Measurements from ENCODE around the gene STIMATE. TPM values are rescaled to one million over a fixed set of nuclear protein-coding genes. Genes with fewer than 3 reads are reported as not detected.

The STIMATE gene
- total and polyA plus RNA-seq, 2 donors from 2014 or later, result 21.4 to 23.3 TPM

- FAIRE-seq (no peak), DNase-seq (no peak)
- Histone ChIP-seq H3K4me3 (ENCODE audit: low read length in 3 of 3) (no peak overlapping the region), H3K9me3 (ENCODE audit: control insufficient read depth in 2 of 3, insufficient read depth in 1 of 3, low read length in 3 of 3) (no peaks in the 10 kb centered on the region), H3K27me3 (ENCODE audit: control insufficient read depth, insufficient read depth, low read length) (no peaks in the 10 kb centered on the region), H3K27ac (ENCODE audit: low read depth in 2 of 2, low read length in 2 of 2) (no peak overlapping the region), H3K36me3 (ENCODE audit: control insufficient read depth in 2 of 3, insufficient read depth in 3 of 3, low read length in 3 of 3) (no peaks in the 10 kb centered on the region), H3K9ac (ENCODE audit: low read length in 3 of 3) (no peak overlapping the region), H3K4me1 (ENCODE audit: control insufficient read depth in 2 of 3, insufficient read depth in 2 of 3, low read depth in 1 of 3, low read length in 3 of 3) (peaks cover 0 to 9% (median 8%) of the 10 kb centered on the region in 3 donors)
- intact Hi-C loops (cut with DNase I), result no loop called here
- no peak for TF ChIP-seq CTCF (IDR thresholded peaks at IDR 0.05; ENCODE audit: borderline replicate concordance, extremely low read depth, insufficient read depth)
These were observed 67.9 kb downstream of the STIMATE start for GRCh38 chr3:52829482-52829881.

GRCh38 chr3:52827866-52828376 lies 69.4 kb downstream of the STIMATE start:
- Histone ChIP-seq H3K27ac (ENCODE audit: low read depth in 2 of 2, low read length in 2 of 2) (no peak overlapping the region), H3K9ac (ENCODE audit: low read length in 3 of 3) (no peak overlapping the region), H3K4me3 (ENCODE audit: low read length in 3 of 3) (no peak overlapping the region), H3K9me3 (ENCODE audit: control insufficient read depth in 2 of 3, insufficient read depth in 1 of 3, low read length in 3 of 3) (no peaks in the 10 kb centered on the region), H3K27me3 (ENCODE audit: control insufficient read depth, insufficient read depth, low read length) (no peaks in the 10 kb centered on the region), H3K36me3 (ENCODE audit: control insufficient read depth in 2 of 3, insufficient read depth in 3 of 3, low read length in 3 of 3) (peaks cover 0 to 9% (median 0%) of the 10 kb centered on the region in 3 donors), H3K4me1 (ENCODE audit: control insufficient read depth in 2 of 3, insufficient read depth in 2 of 3, low read depth in 1 of 3, low read length in 3 of 3) (peaks cover 0 to 9% (median 8%) of the 10 kb centered on the region in 3 donors)
- intact Hi-C loops (cut with DNase I), result no loop called here
- peak; percentile 19 for TF ChIP-seq CTCF (IDR thresholded peaks at IDR 0.05; ENCODE audit: borderline replicate concordance, extremely low read depth, insufficient read depth)
- DNase-seq (peak in 4 of 5 donors; percentile 53 to 66 (median 58)), FAIRE-seq (no peak)

- Histone ChIP-seq H3K27me3 (ENCODE audit: control insufficient read depth, insufficient read depth, low read length) (no peaks in the 10 kb centered on the region), H3K9ac (ENCODE audit: low read length in 3 of 3) (no peak overlapping the region), H3K4me3 (ENCODE audit: low read length in 3 of 3) (no peak overlapping the region), H3K36me3 (ENCODE audit: control insufficient read depth in 2 of 3, insufficient read depth in 3 of 3, low read length in 3 of 3) (peaks cover 0 to 9% (median 0%) of the 10 kb centered on the region in 3 donors), H3K4me1 (ENCODE audit: control insufficient read depth in 2 of 3, insufficient read depth in 2 of 3, low read depth in 1 of 3, low read length in 3 of 3) (peaks cover 0 to 9% (median 8%) of the 10 kb centered on the region in 3 donors), H3K9me3 (ENCODE audit: control insufficient read depth in 2 of 3, insufficient read depth in 1 of 3, low read length in 3 of 3) (no peaks in the 10 kb centered on the region), H3K27ac (ENCODE audit: low read depth in 2 of 2, low read length in 2 of 2) (no peak overlapping the region)
- FAIRE-seq (no peak), DNase-seq (no peak)
- no peak for TF ChIP-seq CTCF (IDR thresholded peaks at IDR 0.05; ENCODE audit: borderline replicate concordance, extremely low read depth, insufficient read depth)
- intact Hi-C loops (cut with DNase I), result no loop called here
These were observed 69.9 kb downstream of the STIMATE start for GRCh38 chr3:52827441-52827840.

- Histone ChIP-seq H3K4me3 (ENCODE audit: low read length in 3 of 3) (no peak overlapping the region), H3K36me3 (ENCODE audit: control insufficient read depth in 2 of 3, insufficient read depth in 3 of 3, low read length in 3 of 3) (peaks cover 0 to 9% (median 0%) of the 10 kb centered on the region in 3 donors), H3K9me3 (ENCODE audit: control insufficient read depth in 2 of 3, insufficient read depth in 1 of 3, low read length in 3 of 3) (no peaks in the 10 kb centered on the region), H3K27ac (ENCODE audit: low read depth in 2 of 2, low read length in 2 of 2) (no peak overlapping the region), H3K27me3 (ENCODE audit: control insufficient read depth, insufficient read depth, low read length) (no peaks in the 10 kb centered on the region), H3K4me1 (ENCODE audit: control insufficient read depth in 2 of 3, insufficient read depth in 2 of 3, low read depth in 1 of 3, low read length in 3 of 3) (peaks cover 0 to 9% (median 8%) of the 10 kb centered on the region in 3 donors), H3K9ac (ENCODE audit: low read length in 3 of 3) (no peak overlapping the region)
- DNase-seq (no peak), FAIRE-seq (no peak)
- no peak for TF ChIP-seq CTCF (IDR thresholded peaks at IDR 0.05; ENCODE audit: borderline replicate concordance, extremely low read depth, insufficient read depth)
- intact Hi-C loops (cut with DNase I), result no loop called here
These were observed 73.3 kb downstream of the STIMATE start for GRCh38 chr3:52824037-52824436.

Measured in kidney (tissue), 14 donors.